Muscle layer of duodenum (tissue), 2 donors: ENCODE results near the gene SMG6.

Experiments used
- H3K27ac ChIP-seq: one replicate; pipeline ENCODE4 v1.7.0; 2013; ENCODE audit warnings: mild to moderate bottlenecking, low read length
- H3K27me3 ChIP-seq: one replicate; pipeline ENCODE4 v1.7.0; 2013; ENCODE audit warnings: low read depth, mild to moderate bottlenecking, control low read depth, low read length
- H3K36me3 ChIP-seq, 2 donors: one replicate each; pipeline ENCODE4 v1.7.0; 2013; ENCODE audit warnings: low read length in 2 of 2, control low read depth in 1 of 2, mild to moderate bottlenecking in 1 of 2; ENCODE audit not compliant: insufficient read depth in 2 of 2, control insufficient read depth in 1 of 2
- H3K4me1 ChIP-seq, 2 donors: one replicate each; pipeline ENCODE4 v1.7.0; 2013; ENCODE audit warnings: low read length in 2 of 2, mild to moderate bottlenecking in 2 of 2, control low read depth in 1 of 2, moderate library complexity in 1 of 2; ENCODE audit not compliant: insufficient read depth in 2 of 2, control insufficient read depth in 1 of 2
- H3K4me3 ChIP-seq, 2 donors: one replicate each; pipeline ENCODE4 v1.7.0; 2013; ENCODE audit warnings: low read length in 2 of 2, low read depth in 1 of 2, mild to moderate bottlenecking in 1 of 2
- H3K9me3 ChIP-seq, 2 donors: one replicate each; pipeline ENCODE4 v1.7.0; 2013; ENCODE audit warnings: low read length in 2 of 2, control low read depth in 1 of 2, mild to moderate bottlenecking in 1 of 2; ENCODE audit not compliant: control insufficient read depth in 1 of 2
- donor health status: healthy.

Gene SMG6

DNA sequence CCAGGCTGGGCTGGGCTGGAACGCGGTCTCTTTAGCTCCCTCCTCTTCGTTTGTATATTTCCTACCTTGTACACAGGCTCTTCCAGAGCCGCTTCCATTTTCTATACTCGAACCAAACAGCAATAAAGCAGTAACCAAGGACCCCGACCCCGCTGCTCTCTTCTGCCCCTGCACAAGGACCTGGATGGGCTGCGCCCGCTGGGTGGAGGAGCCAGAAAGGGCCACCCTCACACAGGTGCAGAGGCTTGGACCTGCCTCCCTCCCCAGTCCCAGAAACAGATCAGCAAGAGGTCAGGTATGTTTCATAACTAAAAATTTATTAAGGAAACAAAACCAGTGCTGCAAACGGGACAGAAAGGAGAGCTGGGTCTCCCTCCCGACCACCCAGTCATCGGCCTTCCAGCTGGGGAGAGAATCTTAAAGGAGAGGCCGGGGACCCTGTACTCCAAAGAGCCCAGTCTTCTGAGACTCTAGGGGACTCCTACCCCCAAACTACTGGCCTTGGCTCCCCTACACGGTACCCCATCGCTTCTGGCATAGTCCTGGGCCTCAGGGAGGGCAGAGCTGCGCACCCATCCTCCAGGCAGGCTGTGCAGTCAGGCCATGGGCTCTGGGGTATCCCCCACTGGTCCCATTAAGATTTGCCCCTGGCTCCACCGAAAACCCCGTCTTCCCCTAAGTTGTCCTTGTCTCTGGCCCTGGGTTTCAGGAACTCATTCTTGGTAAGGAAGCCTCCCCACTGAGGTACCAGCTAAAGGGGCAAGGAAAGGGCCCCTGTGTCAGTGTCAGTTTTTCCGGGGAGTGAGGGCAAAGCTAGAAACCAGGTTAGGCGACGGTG, 243.8 kb downstream of the SMG6 start:
- Histone ChIP-seq H3K4me3 (peak overlapping the region; percentile 37 to 68), H3K27me3 (no peaks in the 10 kb centered on the region), H3K4me1 (peaks cover 19 to 74% of the 10 kb centered on the region in 2 donors), H3K36me3 (peaks cover 10 to 22% of the 10 kb centered on the region in 2 donors), H3K27ac (peak overlapping the region; percentile 56), H3K9me3 (no peaks in the 10 kb centered on the region)

DNA sequence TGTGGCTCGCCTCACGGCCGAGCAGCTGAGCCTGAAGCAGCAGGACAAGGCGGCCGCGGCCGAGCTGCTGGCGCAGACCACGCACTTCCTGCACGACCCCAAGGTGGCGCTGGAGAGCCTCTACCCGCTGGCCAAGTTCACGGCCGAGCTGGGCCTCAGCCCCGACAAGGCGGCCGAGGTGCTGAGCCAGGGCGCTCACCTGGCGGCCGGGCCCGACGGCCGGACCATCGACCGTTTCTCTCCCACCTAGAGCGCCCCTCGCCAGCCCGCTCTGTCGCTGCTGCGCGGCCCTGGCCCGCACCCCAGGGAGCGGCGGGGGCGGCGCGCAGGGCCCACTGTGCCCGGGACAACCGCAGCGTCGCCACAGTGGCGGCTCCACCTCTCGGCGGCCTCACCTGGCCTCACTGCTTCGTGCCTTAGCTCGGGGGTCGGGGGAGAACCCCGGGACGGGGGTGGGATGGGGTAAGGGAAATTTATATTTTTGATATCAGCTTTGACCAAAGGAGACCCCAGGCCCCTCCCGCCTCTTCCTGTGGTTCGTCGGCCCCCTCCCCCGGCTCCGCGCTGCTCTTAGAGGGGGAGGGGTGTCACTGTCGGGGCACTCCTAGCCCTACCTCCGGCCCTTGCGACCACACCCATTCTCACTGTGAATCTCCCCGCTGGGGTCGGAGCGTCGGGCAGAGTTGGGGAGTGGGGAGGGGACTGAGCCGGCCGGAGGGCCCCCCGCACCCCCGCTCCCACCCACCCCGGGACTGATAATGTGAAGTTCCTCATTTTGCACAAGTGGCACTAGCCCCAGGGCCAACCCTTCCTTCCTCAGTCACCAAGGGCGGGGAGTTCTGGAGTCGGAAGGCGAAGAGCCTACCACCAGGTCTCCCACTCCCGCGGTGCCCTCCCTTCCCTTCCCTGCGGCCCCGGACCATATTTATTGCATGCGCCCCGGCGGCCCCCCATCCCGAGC, 244.7 kb downstream of the SMG6 start:
- H3K4me1 ChIP-seq, result peaks cover 13 to 74% of the 10 kb centered on the region in 2 donors
- H3K36me3 ChIP-seq, result peaks cover 7 to 13% of the 10 kb centered on the region in 2 donors
- no peaks in the 10 kb centered on the region for H3K27me3 ChIP-seq
- H3K9me3 ChIP-seq, result no peaks in the 10 kb centered on the region
- H3K27ac ChIP-seq, result peak overlapping the region; percentile 56
- peak overlapping the region in 1 of 2 donors; percentile 68 for H3K4me3 ChIP-seq

DNA sequence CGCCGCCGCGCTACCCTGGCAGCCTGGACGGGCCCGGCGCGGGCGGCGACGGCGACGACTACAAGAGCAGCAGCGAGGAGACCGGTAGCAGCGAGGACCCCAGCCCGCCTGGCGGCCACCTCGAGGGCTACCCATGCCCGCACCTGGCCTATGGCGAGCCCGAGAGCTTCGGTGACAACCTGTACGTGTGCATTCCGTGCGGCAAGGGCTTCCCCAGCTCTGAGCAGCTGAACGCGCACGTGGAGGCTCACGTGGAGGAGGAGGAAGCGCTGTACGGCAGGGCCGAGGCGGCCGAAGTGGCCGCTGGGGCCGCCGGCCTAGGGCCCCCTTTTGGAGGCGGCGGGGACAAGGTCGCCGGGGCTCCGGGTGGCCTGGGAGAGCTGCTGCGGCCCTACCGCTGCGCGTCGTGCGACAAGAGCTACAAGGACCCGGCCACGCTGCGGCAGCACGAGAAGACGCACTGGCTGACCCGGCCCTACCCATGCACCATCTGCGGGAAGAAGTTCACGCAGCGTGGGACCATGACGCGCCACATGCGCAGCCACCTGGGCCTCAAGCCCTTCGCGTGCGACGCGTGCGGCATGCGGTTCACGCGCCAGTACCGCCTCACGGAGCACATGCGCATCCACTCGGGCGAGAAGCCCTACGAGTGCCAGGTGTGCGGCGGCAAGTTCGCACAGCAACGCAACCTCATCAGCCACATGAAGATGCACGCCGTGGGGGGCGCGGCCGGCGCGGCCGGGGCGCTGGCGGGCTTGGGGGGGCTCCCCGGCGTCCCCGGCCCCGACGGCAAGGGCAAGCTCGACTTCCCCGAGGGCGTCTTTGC, 245.6 kb downstream of the SMG6 start:
- Histone ChIP-seq H3K4me3 (peak overlapping the region in 1 of 2 donors; percentile 68), H3K36me3 (peaks cover 3 to 5% of the 10 kb centered on the region in 2 donors), H3K4me1 (peaks cover 12 to 71% of the 10 kb centered on the region in 2 donors), H3K27ac (no peak overlapping the region), H3K27me3 (no peaks in the 10 kb centered on the region), H3K9me3 (no peaks in the 10 kb centered on the region)

DNA sequence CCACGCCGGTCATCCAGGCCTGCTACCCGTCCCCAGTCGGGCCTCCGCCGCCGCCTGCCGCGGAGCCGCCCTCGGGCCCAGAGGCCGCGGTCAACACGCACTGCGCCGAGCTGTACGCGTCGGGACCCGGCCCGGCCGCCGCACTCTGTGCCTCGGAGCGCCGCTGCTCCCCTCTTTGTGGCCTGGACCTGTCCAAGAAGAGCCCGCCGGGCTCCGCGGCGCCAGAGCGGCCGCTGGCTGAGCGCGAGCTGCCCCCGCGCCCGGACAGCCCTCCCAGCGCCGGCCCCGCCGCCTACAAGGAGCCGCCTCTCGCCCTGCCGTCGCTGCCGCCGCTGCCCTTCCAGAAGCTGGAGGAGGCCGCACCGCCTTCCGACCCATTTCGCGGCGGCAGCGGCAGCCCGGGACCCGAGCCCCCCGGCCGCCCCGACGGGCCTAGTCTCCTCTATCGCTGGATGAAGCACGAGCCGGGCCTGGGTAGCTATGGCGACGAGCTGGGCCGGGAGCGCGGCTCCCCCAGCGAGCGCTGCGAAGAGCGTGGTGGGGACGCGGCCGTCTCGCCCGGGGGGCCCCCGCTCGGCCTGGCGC, 246.3 kb downstream of the SMG6 start:
- peaks cover 5 to 68% of the 10 kb centered on the region in 2 donors for H3K4me1 ChIP-seq
- H3K27ac ChIP-seq, result no peak overlapping the region
- no peaks in the 10 kb centered on the region for H3K27me3 ChIP-seq
- peaks cover 3 to 5% of the 10 kb centered on the region in 2 donors for H3K36me3 ChIP-seq
- H3K4me3 ChIP-seq, result peak overlapping the region in 1 of 2 donors; percentile 68
- no peaks in the 10 kb centered on the region for H3K9me3 ChIP-seq

DNA sequence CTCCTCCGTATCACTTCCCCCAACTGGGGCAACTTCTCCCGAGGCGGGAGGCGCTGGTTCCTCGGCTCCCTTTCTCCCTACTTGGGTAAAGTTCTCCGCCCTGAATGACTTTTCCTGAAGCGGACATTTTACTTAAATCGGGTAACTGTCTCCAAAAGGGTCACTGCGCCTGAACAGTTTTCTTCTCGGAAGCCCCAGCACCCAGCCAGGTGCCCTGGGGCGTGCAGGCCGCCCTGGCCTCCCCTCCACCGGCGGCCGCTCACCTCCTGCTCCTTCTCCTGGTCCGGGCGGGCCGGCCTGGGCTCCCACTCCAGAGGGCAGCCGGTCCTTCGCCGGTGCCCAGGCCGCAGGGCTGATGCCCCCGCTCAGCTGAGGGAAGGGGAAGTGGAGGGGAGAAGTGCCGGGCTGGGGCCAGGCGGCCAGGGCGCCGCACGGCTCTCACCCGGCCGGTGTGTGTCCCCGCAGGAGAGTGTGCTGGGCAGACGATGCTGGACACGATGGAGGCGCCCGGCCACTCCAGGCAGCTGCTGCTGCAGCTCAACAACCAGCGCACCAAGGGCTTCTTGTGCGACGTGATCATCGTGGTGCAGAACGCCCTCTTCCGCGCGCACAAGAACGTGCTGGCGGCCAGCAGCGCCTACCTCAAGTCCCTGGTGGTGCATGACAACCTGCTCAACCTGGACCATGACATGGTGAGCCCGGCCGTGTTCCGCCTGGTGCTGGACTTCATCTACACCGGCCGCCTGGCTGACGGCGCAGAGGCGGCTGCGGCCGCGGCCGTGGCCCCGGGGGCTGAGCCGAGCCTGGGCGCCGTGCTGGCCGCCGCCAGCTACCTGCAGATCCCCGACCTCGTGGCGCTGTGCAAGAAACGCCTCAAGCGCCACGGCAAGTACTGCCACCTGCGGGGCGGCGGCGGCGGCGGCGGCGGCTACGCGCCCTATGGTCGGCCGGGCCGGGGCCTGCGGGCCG, 247.1 kb downstream of the SMG6 start:
- H3K27me3 ChIP-seq, result peaks cover 6% of the 10 kb centered on the region
- H3K4me1 ChIP-seq, result peaks cover 0 to 66% of the 10 kb centered on the region in 2 donors
- peak overlapping the region; percentile 46 to 68 for H3K4me3 ChIP-seq
- H3K36me3 ChIP-seq, result peaks cover 3 to 5% of the 10 kb centered on the region in 2 donors
- no peaks in the 10 kb centered on the region for H3K9me3 ChIP-seq
- peak overlapping the region; percentile 51 for H3K27ac ChIP-seq

DNA sequence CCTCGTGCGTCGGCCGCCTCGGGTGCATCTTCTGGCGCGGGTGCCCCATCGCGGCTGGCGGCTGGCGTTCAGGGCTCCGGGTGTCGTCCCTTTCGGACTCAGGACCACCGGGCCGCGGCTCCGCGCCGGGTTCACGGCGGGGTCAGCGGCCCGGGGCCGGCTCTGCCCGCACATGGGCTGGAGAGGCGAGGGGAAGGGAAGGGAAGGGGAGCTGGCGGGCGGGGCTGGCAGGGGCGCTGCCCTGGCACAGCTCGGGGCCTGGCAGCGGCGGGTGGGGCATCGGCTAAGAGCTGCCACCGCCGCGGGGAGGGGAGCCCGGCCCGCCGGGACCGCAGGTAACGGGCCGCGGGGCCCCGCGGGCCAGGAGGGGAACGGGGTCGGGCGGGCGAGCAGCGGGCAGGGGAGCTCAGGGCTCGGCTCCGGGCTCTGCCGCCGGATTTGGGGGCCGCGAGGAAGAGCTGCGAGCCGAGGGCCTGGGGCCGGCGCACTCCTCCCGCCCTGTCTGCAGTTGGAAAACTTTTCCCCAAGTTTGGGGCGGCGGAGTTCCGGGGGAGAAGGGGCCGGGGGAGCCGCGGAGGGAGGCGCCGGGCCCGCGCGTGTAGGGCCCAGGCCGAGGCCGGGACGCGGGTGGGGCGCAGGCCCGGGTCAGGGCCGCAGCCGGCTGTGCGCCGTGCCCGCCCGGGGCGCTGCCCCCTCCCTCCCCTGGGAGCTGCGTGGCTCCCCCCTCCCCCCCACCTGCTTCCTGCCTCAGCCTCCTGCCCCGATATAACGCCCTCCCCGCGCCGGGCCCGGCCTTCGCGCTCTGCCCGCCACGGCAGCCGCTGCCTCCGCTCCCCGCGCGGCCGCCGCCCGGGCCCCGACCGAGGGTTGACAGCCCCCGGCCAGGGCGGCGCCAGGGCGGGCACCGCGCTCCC, 248.0 kb downstream of the SMG6 start:
- H3K9me3 ChIP-seq, result no peaks in the 10 kb centered on the region
- H3K27me3 ChIP-seq, result peaks cover 7% of the 10 kb centered on the region
- H3K4me3 ChIP-seq, result peak overlapping the region in 1 of 2 donors; percentile 74
- peaks cover 0 to 65% of the 10 kb centered on the region in 2 donors for H3K4me1 ChIP-seq
- peak overlapping the region; percentile 51 for H3K27ac ChIP-seq
- H3K36me3 ChIP-seq, result peaks cover 3 to 5% of the 10 kb centered on the region in 2 donors

DNA sequence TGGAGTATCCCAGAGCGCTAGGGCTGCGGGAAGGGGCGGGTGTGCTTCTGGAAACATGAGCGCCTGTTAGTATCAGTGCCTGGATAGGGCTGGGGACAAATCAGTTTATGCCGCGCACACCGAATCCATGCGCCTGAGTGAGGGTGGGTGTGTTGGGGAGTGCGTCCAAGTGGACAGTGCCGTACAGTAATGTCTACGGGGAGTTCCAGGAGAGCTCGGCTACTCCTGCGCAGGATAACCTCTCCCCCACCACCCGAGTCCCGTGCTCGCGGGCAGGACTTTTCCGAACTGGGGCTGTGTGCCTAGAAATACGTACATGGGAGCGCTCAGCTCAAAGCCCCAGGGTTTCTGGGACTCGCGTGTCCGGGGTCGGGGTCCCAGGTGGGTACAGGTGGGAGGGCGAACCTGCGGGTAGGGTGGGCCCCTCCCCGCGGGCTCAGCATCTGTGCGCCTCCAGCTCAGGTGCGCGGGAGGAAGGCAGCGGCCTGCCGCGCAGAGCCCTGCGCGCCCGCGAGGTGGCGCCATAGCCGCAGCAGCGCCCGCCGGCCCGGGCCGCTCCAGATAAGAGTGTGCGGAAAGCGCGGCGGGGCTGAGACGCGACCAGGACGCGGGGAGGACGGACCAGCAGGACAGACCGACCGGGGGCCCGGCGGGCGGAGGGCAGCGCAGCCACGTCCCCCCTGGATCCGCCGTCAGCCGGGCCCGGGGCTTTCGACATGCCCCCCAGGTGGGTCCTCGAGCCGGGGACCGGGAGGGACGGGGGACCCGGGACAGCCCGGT, 248.9 kb downstream of the SMG6 start, which contains the start of gene HIC1:
HIC1 (plus strand) TSS at position 592 of the 780 bp plus-strand sequence. CDS start 1,588 bp downstream, outside the sequence.
- peaks cover 7% of the 10 kb centered on the region for H3K27me3 ChIP-seq
- peak within 1 kb of the TSS; percentile 51 for H3K27ac ChIP-seq
- H3K4me3 ChIP-seq, result peak within 1 kb of the TSS; percentile 48 to 74
- peaks cover 0 to 61% of the 10 kb centered on the region in 2 donors for H3K4me1 ChIP-seq
- no peaks in the 10 kb centered on the region for H3K36me3 ChIP-seq
- H3K9me3 ChIP-seq, result no peaks in the 10 kb centered on the region

DNA sequence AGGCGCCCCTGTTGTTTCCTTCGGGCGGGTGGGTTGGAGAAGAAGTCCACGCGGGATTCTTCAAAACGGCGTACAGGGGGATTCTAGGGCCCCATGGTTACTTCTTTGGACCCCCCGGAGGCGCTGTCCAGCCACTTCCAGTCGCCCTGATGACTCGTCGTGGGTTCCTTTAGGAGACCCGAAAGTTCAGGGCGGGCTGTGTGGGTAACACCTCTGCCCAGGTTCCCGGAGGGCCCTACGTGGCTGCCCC, 249.4 kb downstream of the SMG6 start:
- H3K4me1 ChIP-seq, result peaks cover 0 to 60% of the 10 kb centered on the region in 2 donors
- H3K36me3 ChIP-seq, result no peaks in the 10 kb centered on the region
- H3K9me3 ChIP-seq, result no peaks in the 10 kb centered on the region
- H3K4me3 ChIP-seq, result peak overlapping the region; percentile 48 to 74
- H3K27me3 ChIP-seq, result peaks cover 7% of the 10 kb centered on the region
- H3K27ac ChIP-seq, result peak overlapping the region; percentile 51
